HK-2 (cell line): ENCODE data around the gene GARIN5B.
"Not testable (repeated sequence)": the region's sequence is repeated elsewhere in the genome, so short reads cannot be mapped to it uniquely, and the experiment has no call there.

Experiments
- DNase-seq: peaks from one replicate; pipeline ENCODE4 v3.0.0-alpha.2; 2018; ENCODE audit not compliant: unreplicated experiment

Gene GARIN5B

GRCh38 chr19:55362990-55363716 lies at the start of gene GARIN5B:
Gene GARIN5B, minus strand, starts transcription at chr19:55363260. Its CDS starts 194 bp downstream, at chr19:55363066.
- no peak for DNase-seq

GRCh38 chr19:55410168-55410567 lies 47.1 kb upstream of the GARIN5B start:
- no peak for DNase-seq

GRCh38 chr19:55409179-55409578 lies 46.1 kb upstream of the GARIN5B start:
- not testable (repeated sequence) for DNase-seq

- no peak for DNase-seq
Measured at GRCh38 chr19:55408533-55408872, 45.4 kb upstream of the GARIN5B start.

- DNase-seq = peak; percentile 99
Measured at GRCh38 chr19:55407800-55408532, 44.9 kb upstream of the GARIN5B start.

- DNase-seq = not testable (repeated sequence)
Measured at GRCh38 chr19:55407550-55407799, 44.4 kb upstream of the GARIN5B start, which contains the start of gene UBE2S. Gene UBE2S, minus strand, starts transcription at chr19:55407788. Its CDS starts 199 bp downstream, at chr19:55407589.

GRCh38 chr19:55406826-55407549 lies 43.9 kb upstream of the GARIN5B start:
- peak; percentile 42 for DNase-seq

- no peak for DNase-seq
Measured at GRCh38 chr19:55406091-55406825, 43.2 kb upstream of the GARIN5B start.

- no peak for DNase-seq
Measured at GRCh38 chr19:55405638-55406037, 42.6 kb upstream of the GARIN5B start.

GRCh38 chr19:55402509-55402908 lies 39.4 kb upstream of the GARIN5B start:
- DNase-seq = no peak

GRCh38 chr19:55401390-55401789 lies 38.3 kb upstream of the GARIN5B start:
- not testable (repeated sequence) for DNase-seq

GRCh38 chr19:55400281-55401087 lies 37.4 kb upstream of the GARIN5B start:
- no peak for DNase-seq

GRCh38 chr19:55398200-55398925 lies 35.3 kb upstream of the GARIN5B start:
- no peak for DNase-seq

GRCh38 chr19:55392820-55393761 lies 30.0 kb upstream of the GARIN5B start:
- DNase-seq = no peak

GRCh38 chr19:55391702-55392615 lies 28.9 kb upstream of the GARIN5B start:
- DNase-seq = no peak

- no peak for DNase-seq
Measured at GRCh38 chr19:55391191-55391670, 28.2 kb upstream of the GARIN5B start.

GRCh38 chr19:55390461-55390880 lies 27.4 kb upstream of the GARIN5B start:
- DNase-seq = no peak
